PC-3 (cell line): Measurements from ENCODE around the gene LMNA.

Source experiments
- EZH2 ChIP-seq: fragments of 300-600 bp; sonication (generic); IDR thresholded peaks from one replicate; pipeline ENCODE4 v1.6.1; 2017; ENCODE audit warnings: antibody characterized with exemption, mild to moderate bottlenecking, low read length; ENCODE audit not compliant: unreplicated experiment
- EZH2phosphoT487 ChIP-seq: fragments of 300-600 bp; sonication (generic); IDR thresholded peaks from 2 replicates; pipeline ENCODE4 v1.6.1; 2018; ENCODE audit warnings: mild to moderate bottlenecking, antibody characterized with exemption, low read length, borderline replicate concordance
- TF ChIP-seq, protein P1 (sequence below): fragments of 300-600 bp; sonication (generic); conservative IDR thresholded peaks from 2 replicates; pipeline ENCODE4 v1.5.1; 2017; ENCODE audit warnings: antibody characterized with exemption, low read depth, mild to moderate bottlenecking, low read length

DNA sequence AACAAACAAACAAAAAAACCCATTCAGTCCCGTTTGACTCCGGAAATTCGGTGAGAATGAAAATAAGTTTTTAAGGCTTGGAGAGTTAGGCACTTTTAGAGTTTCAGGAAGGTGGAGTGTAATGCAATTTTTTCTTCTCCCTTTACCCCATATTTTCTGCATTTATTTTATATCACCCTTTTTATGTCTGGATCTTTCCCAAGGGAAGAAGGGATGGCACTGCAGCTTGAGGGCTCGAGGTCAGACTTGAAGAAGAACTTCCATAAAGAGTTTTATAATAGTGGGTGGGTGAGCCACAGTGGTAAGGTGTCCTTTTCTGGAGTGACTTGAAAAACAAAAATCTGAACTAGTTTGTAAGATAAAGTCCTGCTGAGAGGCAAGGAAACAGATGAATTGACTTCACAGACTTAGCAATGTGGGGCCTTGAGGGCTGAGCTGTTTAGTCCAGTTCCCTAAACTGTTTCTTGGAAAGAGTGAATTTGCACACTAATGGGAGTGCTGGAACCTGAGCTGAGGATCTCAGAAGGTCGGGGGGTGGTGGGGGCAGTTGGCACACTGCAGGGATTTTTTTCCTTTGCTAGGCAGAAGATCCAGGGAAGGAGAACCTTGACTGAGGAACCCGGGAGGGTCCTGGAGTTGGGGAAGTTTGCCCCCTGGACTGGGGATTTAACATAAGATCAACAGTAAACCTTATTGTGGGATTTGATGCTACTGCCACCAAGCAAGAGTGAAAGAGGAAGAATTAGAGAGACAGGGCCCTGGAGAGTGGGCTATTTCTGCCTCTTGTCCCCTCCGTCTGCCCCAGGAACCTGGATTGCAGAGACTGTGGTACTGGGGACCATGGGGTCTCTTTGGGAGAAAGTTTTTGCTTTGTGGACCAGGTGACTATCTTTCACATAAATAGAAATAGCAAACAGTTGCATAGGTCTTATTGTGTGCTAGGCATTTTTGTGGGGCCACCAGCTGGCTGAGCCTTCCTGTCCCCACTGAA is 30.4 kb upstream of the LMNA start:
- TF ChIP-seq, protein P1, sequence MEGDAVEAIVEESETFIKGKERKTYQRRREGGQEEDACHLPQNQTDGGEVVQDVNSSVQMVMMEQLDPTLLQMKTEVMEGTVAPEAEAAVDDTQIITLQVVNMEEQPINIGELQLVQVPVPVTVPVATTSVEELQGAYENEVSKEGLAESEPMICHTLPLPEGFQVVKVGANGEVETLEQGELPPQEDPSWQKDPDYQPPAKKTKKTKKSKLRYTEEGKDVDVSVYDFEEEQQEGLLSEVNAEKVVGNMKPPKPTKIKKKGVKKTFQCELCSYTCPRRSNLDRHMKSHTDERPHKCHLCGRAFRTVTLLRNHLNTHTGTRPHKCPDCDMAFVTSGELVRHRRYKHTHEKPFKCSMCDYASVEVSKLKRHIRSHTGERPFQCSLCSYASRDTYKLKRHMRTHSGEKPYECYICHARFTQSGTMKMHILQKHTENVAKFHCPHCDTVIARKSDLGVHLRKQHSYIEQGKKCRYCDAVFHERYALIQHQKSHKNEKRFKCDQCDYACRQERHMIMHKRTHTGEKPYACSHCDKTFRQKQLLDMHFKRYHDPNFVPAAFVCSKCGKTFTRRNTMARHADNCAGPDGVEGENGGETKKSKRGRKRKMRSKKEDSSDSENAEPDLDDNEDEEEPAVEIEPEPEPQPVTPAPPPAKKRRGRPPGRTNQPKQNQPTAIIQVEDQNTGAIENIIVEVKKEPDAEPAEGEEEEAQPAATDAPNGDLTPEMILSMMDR, result no peak
- TF ChIP-seq EZH2phosphoT487, result no peak
- TF ChIP-seq EZH2, result no peak
